ENCODE results near the gene MRPS9.

DNA sequence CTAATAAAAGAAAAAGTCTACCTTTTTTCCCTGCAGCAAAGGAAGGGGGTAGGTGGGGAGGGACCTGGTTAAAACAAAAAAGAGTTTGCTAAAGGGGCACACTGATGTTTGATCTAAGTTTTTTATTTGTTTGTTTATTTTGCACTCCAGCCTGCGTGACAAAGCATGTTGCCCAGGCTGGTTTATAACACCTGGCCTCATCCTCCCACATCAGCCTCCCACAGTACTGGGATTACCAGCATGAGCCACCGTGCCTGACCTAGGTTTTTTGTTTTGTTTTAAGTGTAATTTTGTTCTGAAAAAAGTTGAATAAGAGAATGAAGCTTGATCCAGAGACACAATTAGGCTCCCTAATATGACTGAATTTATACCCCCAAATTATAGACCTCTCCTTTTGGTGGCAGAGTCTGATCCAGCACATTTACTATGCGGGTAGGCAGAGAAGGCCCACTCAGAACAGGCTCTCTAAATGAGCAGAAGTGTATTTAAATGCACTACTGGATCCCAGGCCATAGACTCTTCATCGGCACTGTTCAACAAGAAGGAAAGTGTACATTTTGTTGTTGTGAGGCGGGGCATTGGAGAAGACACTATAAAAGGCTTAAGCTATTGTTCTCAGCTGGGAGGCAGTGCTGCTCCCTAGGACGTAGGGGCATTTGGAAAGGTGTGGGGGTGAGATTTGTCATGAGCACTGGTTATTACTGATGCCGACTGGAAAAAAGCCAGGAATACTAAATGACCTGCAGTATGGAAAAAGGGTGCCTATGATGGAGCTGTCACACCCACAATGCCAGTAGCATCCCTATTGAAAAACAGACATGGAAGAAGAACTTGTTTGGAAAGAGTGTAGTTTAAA lies 32.4 kb downstream of the MRPS9 start:
- TF ChIP-seq RAD21 (IDR thresholded peaks at IDR 0.05; ENCODE audit: low read depth) (no peak), SIN3A (IDR thresholded peaks at IDR 0.05; ENCODE audit: low read depth) (no peak), JUND (IDR thresholded peaks at IDR 0.05) (no peak), POLR2AphosphoS5 (IDR thresholded peaks at IDR 0.05; ENCODE audit: low read depth, low read length) (no peak), SRF (IDR thresholded peaks at IDR 0.05; ENCODE audit: low read depth) (no peak), EGR1 (IDR thresholded peaks at IDR 0.05; ENCODE audit: low read depth) (no peak), EZH2 (IDR thresholded peaks at IDR 0.05) (no peak), YY1 (IDR thresholded peaks at IDR 0.05; ENCODE audit: extremely low read depth, insufficient replicate concordance, low read depth, low read length) (no peak), EZH2phosphoT487 (IDR thresholded peaks at IDR 0.05; ENCODE audit: borderline replicate concordance) (no peak), SP1 (IDR thresholded peaks at IDR 0.05; ENCODE audit: low read depth) (no peak)
- TF ChIP-seq, protein P1, sequence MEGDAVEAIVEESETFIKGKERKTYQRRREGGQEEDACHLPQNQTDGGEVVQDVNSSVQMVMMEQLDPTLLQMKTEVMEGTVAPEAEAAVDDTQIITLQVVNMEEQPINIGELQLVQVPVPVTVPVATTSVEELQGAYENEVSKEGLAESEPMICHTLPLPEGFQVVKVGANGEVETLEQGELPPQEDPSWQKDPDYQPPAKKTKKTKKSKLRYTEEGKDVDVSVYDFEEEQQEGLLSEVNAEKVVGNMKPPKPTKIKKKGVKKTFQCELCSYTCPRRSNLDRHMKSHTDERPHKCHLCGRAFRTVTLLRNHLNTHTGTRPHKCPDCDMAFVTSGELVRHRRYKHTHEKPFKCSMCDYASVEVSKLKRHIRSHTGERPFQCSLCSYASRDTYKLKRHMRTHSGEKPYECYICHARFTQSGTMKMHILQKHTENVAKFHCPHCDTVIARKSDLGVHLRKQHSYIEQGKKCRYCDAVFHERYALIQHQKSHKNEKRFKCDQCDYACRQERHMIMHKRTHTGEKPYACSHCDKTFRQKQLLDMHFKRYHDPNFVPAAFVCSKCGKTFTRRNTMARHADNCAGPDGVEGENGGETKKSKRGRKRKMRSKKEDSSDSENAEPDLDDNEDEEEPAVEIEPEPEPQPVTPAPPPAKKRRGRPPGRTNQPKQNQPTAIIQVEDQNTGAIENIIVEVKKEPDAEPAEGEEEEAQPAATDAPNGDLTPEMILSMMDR (IDR thresholded peaks at IDR 0.05 in 2 of 3, conservative IDR thresholded peaks at IDR 0.05 in 1 of 3; ENCODE audit: borderline replicate concordance in 1 of 3, insufficient read depth in 1 of 3, low read depth in 2 of 3, low read length in 2 of 3): no peak
- TF ChIP-seq, protein P2, sequence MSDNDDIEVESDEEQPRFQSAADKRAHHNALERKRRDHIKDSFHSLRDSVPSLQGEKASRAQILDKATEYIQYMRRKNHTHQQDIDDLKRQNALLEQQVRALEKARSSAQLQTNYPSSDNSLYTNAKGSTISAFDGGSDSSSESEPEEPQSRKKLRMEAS (IDR thresholded peaks at IDR 0.05): no peak
- TF ChIP-seq, protein P3, sequence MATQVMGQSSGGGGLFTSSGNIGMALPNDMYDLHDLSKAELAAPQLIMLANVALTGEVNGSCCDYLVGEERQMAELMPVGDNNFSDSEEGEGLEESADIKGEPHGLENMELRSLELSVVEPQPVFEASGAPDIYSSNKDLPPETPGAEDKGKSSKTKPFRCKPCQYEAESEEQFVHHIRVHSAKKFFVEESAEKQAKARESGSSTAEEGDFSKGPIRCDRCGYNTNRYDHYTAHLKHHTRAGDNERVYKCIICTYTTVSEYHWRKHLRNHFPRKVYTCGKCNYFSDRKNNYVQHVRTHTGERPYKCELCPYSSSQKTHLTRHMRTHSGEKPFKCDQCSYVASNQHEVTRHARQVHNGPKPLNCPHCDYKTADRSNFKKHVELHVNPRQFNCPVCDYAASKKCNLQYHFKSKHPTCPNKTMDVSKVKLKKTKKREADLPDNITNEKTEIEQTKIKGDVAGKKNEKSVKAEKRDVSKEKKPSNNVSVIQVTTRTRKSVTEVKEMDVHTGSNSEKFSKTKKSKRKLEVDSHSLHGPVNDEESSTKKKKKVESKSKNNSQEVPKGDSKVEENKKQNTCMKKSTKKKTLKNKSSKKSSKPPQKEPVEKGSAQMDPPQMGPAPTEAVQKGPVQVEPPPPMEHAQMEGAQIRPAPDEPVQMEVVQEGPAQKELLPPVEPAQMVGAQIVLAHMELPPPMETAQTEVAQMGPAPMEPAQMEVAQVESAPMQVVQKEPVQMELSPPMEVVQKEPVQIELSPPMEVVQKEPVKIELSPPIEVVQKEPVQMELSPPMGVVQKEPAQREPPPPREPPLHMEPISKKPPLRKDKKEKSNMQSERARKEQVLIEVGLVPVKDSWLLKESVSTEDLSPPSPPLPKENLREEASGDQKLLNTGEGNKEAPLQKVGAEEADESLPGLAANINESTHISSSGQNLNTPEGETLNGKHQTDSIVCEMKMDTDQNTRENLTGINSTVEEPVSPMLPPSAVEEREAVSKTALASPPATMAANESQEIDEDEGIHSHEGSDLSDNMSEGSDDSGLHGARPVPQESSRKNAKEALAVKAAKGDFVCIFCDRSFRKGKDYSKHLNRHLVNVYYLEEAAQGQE (IDR thresholded peaks at IDR 0.05; ENCODE audit: low read depth): no peak
